GM23248 (cell line): ENCODE data around the gene TOP3B.

Experiments
- EZH2 ChIP-seq: fragments of 200-600 bp; sonication (generic); IDR thresholded peaks from 2 replicates; pipeline ENCODE4 v1.6.1; 2018; ENCODE audit warnings: antibody characterized with exemption, mild to moderate bottlenecking; ENCODE audit not compliant: insufficient read depth, poor library complexity, severe bottlenecking
- EZH2phosphoT487 ChIP-seq: fragments of 200-600 bp; sonication (generic); IDR thresholded peaks from 2 replicates; pipeline ENCODE4 v1.6.1; 2018; ENCODE audit warnings: antibody characterized with exemption, moderate library complexity, mild to moderate bottlenecking, low read depth; ENCODE audit not compliant: insufficient read depth

GRCh38 chr22:21968452-21969129 lies 14.0 kb downstream of the TOP3B start:
- TF ChIP-seq EZH2phosphoT487: no peak
- no peak for TF ChIP-seq EZH2
